Heart right ventricle (tissue), 16 donors: ENCODE measurements around the gene ESYT2. TPM values are rescaled to one million over a fixed set of nuclear protein-coding genes. Genes with fewer than 3 reads are reported as not detected.

Experiments used
- ATAC-seq, 8 donors: fragments of 200-7000 bp; cut with Tn5 transposase; one replicate each; pipeline ENCODE4 v1.9.1; 2020; ENCODE audit warnings: mild to moderate bottlenecking in 8 of 8, moderate library complexity in 8 of 8, moderate number of reproducible peaks in 1 of 8
- DNase-seq, 2 donors: peaks; one replicate each; pipeline ENCODE4 v3.0.0-alpha.2; 2020
- H3K27ac ChIP-seq, 10 donors: fragments of 200-600 bp; sonication (generic) in 2 of 10; one replicate each; pipeline versions ENCODE4 v1.5.0 to v1.8.0; 2020 to 2022; ENCODE audit warnings: mild to moderate bottlenecking in 3 of 10
- H3K27me3 ChIP-seq, 7 donors: fragments of 200-600 bp; one replicate each; pipeline ENCODE4 v1.8.0; 2021 to 2022; ENCODE audit warnings: mild to moderate bottlenecking in 2 of 7
- H3K36me3 ChIP-seq, 9 donors: fragments of 200-600 bp; sonication (generic) in 1 of 9; one replicate each; pipeline versions ENCODE4 v1.5.0 to v1.8.0; 2020 to 2022; ENCODE audit warnings: mild to moderate bottlenecking in 2 of 9
- H3K4me1 ChIP-seq, 9 donors: fragments of 200-600 bp; sonication (generic) in 1 of 9; one replicate each; pipeline versions ENCODE4 v1.5.0 to v1.8.0; 2020 to 2022; ENCODE audit warnings: mild to moderate bottlenecking in 4 of 9
- H3K4me3 ChIP-seq, 10 donors: fragments of 200-600 bp; sonication (generic) in 2 of 10; one replicate each; pipeline versions ENCODE4 v1.5.0 to v1.8.0; 2020 to 2022; ENCODE audit warnings: mild to moderate bottlenecking in 7 of 10, moderate library complexity in 2 of 10
- H3K9me3 ChIP-seq, 11 donors: fragments of 200-600 bp in 10 of 11; sonication (generic) in 2 of 11; one replicate each; pipeline versions ENCODE4 v1.5.0 to v1.8.0; 2013 to 2022; ENCODE audit warnings: mild to moderate bottlenecking in 2 of 11, control low read depth in 1 of 11, moderate library complexity in 1 of 11
- WGBS, 2 donors: extraction: QIAGEN DNeasy Blood & Tissue Kit; methylation state at CpG; one replicate each; pipeline ENCODE4 v1.1.7; 2013; ENCODE audit warnings: inconsistent platforms in 1 of 2; 5-methylcytosine and 5-hydroxymethylcytosine counted together
- intact Hi-C, 10 donors: fragments of 100-400 bp; cut with DNase I; formaldehyde crosslinking; loops; one replicate each; pipeline versions ENCODE4 v1.11.1 to v1.14.2; 2022
- polyA plus RNA-seq, 2 donors: library from polyadenylated mRNA; stranded (reverse); fragments of 200-250 nt; gene quantifications; one replicate each; pipeline ENCODE4 v1.2.3, GENCODE V29; 2013
- total RNA-seq, 10 donors: library from RNA; stranded (reverse); fragmentation: NEBNext Ultra II Directional in 3 of 10; extraction: Animal tissue kit (Norgen Biotek cat#: 25700) in 3 of 10; gene quantifications; one replicate each; pipeline versions ENCODE4 v1.2.1 to v1.2.4, GENCODE V29; 2021 to 2023
- TF ChIP-seq, protein P1 (sequence below), 9 donors: fragments of 200-600 bp; sonication (generic) in 2 of 9; IDR thresholded peaks; one replicate each; pipeline versions ENCODE4 v1.5.0 to v1.8.0; 2021 to 2022; ENCODE audit warnings: antibody characterized with exemption in 9 of 9, mild to moderate bottlenecking in 5 of 9, moderate library complexity in 1 of 9
- donor health status: Arrhythmogenic right ventricular cardiomyopathy.
- donor health status: ischemic (EF 13 %, LVEDD 7.1; RV severe dilation, severe dysfunction).
- donor health status: healthy with polysubstance abuse.
- donor health status: DM: no; HTN: yes; CAD: no.
- donor health status: DM: no; HTN: no; CAD: no.
- donor health status: ischemic (EF 25% LVEDD 6.9; RV normal size, moderate dysfunction).
- donor health status: ischemic (EF 25% LVEDD 5.7; RV mildly dilated, moderate dysfunction).
- donor health status: healthy.
- donor health status: DM: yes; HTN: yes; CAD: no.
- donor health status: Ischemic cardiomyopathy.
- donor health status: ischemic (EF 35%, LVEDD 5.7; RV mildly dilated, moderate dysfunction).
- donor health status: nonischemic (EF 11% LVEDD 7.7; RV severe dilation, severe dysfunction).
- donor health status: DM: yes; HTN: yes; CAD: no.
- donor health status: PGD.
- donor health status: ischemic (EF 29% LVEDD 5.4; RV normal size, mild dysfunction).
- donor health status: nonischemic (EF 23%, LVEDD 6.1; RV moderate dilation, normal function).

The ESYT2 gene
- total and polyA plus RNA-seq, 12 donors = 18.9 to 79.2 (median 48.7) TPM

GRCh38 chr7:158759245-158759614, 70.1 kb downstream of the ESYT2 start:
- Histone ChIP-seq H3K4me1 (peaks cover 0 to 13% (median 0%) of the 10 kb centered on the region in 9 donors), H3K4me3 (no peak overlapping the region), H3K27ac (no peak overlapping the region), H3K36me3 (peaks cover 0 to 100% (median 44%) of the 10 kb centered on the region in 9 donors), H3K27me3 (no peaks in the 10 kb centered on the region), H3K9me3 (no peaks in the 10 kb centered on the region)
- DNase-seq (no peak), ATAC-seq (no peak)
- TF ChIP-seq, protein P1, sequence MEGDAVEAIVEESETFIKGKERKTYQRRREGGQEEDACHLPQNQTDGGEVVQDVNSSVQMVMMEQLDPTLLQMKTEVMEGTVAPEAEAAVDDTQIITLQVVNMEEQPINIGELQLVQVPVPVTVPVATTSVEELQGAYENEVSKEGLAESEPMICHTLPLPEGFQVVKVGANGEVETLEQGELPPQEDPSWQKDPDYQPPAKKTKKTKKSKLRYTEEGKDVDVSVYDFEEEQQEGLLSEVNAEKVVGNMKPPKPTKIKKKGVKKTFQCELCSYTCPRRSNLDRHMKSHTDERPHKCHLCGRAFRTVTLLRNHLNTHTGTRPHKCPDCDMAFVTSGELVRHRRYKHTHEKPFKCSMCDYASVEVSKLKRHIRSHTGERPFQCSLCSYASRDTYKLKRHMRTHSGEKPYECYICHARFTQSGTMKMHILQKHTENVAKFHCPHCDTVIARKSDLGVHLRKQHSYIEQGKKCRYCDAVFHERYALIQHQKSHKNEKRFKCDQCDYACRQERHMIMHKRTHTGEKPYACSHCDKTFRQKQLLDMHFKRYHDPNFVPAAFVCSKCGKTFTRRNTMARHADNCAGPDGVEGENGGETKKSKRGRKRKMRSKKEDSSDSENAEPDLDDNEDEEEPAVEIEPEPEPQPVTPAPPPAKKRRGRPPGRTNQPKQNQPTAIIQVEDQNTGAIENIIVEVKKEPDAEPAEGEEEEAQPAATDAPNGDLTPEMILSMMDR (IDR thresholded peaks at IDR 0.05) = no peak
- WGBS, 2 donors = 95% methylated on average over 4 of the region's 4 CpGs
- intact Hi-C loops = no loop called here

DNA sequence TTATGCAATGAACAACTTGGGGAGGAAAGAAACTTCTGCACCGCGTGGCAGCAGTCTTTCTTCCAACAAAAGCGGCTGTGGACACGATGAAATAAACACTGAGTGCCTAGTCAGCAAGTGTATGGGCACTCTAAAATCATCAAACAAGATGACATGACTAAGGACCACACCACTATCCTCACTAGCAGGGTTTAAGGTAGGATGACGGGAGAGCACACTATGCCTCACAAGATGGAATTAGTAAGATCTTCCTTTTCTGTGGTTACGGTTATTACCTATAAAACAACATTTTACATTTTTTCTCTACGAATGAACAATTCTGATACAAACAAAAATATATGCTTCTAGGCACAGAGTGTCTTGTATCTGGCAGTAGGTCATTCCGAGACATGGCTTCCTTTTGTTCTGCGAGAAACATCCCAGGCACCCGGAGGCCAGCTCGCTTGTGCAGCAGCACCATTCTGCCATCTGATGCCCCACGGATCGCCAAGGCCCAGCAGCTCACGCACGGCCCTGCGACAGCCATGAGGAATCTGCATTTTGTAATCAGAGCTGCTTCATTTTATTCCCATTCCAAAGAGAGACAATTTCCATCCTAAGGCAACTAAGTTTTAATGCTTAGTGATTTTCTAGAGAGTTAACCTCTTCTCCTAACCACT, 70.6 kb downstream of the ESYT2 start:
- no peak for ATAC-seq
- intact Hi-C loops = no loop called here
- TF ChIP-seq, protein P1 (IDR thresholded peaks at IDR 0.05) = no peak
- Histone ChIP-seq H3K27me3 (no peaks in the 10 kb centered on the region), H3K4me1 (peaks cover 0 to 10% (median 0%) of the 10 kb centered on the region in 9 donors), H3K9me3 (no peaks in the 10 kb centered on the region), H3K36me3 (peaks cover 0 to 100% (median 44%) of the 10 kb centered on the region in 9 donors), H3K27ac (no peak overlapping the region), H3K4me3 (no peak overlapping the region)
- no peak for DNase-seq
- WGBS, 2 donors = 96 to 97% methylated on average over 16 of the region's 16 CpGs

- no peaks in the 10 kb centered on the region for H3K9me3 ChIP-seq
- H3K36me3 ChIP-seq = peaks cover 0 to 100% (median 44%) of the 10 kb centered on the region in 9 donors
- intact Hi-C loops = no loop called here
- TF ChIP-seq, protein P1 (IDR thresholded peaks at IDR 0.05) = no peak
- no peak overlapping the region for H3K27ac ChIP-seq
- no peaks in the 10 kb centered on the region for H3K27me3 ChIP-seq
- DNase-seq = no peak
- ATAC-seq = no peak
- no peak overlapping the region for H3K4me3 ChIP-seq
- peaks cover 0 to 10% (median 0%) of the 10 kb centered on the region in 9 donors for H3K4me1 ChIP-seq
- WGBS, 2 donors = 96 to 98% methylated on average over 16 of the region's 16 CpGs
Observed at GRCh38 chr7:158757404-158757989, 71.8 kb downstream of the ESYT2 start.

GRCh38 chr7:158754746-158755444, 74.4 kb downstream of the ESYT2 start:
- Histone ChIP-seq H3K27me3 (no peaks in the 10 kb centered on the region), H3K4me1 (peaks cover 0 to 14% (median 0%) of the 10 kb centered on the region in 9 donors), H3K9me3 (no peaks in the 10 kb centered on the region), H3K36me3 (peaks cover 0 to 100% (median 28%) of the 10 kb centered on the region in 9 donors), H3K27ac (peak overlapping the region in 1 of 10 donors; percentile 5), H3K4me3 (no peak overlapping the region)
- intact Hi-C loops = no loop called here
- WGBS, 2 donors = 67 to 68% methylated on average over 11 of the region's 11 CpGs
- DNase-seq (no peak), ATAC-seq (peak in 1 of 8 donors; percentile 24)
- TF ChIP-seq, protein P1 (IDR thresholded peaks at IDR 0.05) = no peak
